HL-60 (cell line): ENCODE data around the gene MAD1L1.

Experiments used
- CTCF ChIP-seq: IDR thresholded peaks from one replicate; pipeline ENCODE4 v1.5.1; 2011; ENCODE audit warnings: low read length, control low read depth, inconsistent platforms; ENCODE audit not compliant: insufficient read depth
- GABPA ChIP-seq: IDR thresholded peaks from 2 replicates; pipeline ENCODE4 v1.6.1; 2012; ENCODE audit warnings: low read depth
- POLR2AphosphoS5 ChIP-seq: IDR thresholded peaks from 2 replicates; pipeline ENCODE4 v1.6.1; 2012; ENCODE audit warnings: low read depth
- REST ChIP-seq: IDR thresholded peaks from 2 replicates; pipeline ENCODE4 v1.6.1; 2012; ENCODE audit warnings: low read depth; ENCODE audit not compliant: insufficient replicate concordance
- SPI1 ChIP-seq: IDR thresholded peaks from 2 replicates; pipeline ENCODE4 v1.6.1; 2012; ENCODE audit warnings: low read depth, mild to moderate bottlenecking, borderline replicate concordance

GRCh38 chr7:1779445-1779844, 453.3 kb downstream of the MAD1L1 start:
- TF ChIP-seq CTCF (no peak), POLR2AphosphoS5 (no peak), GABPA (no peak), REST (no peak), SPI1 (no peak)
